Measurements from ENCODE around the gene FNTB. TPM values are rescaled to one million over a fixed set of nuclear protein-coding genes. Genes with fewer than 3 reads are reported as not detected.

Gene FNTB
- 15.3 and 20.5 TPM in 2 replicates for total RNA-seq

GRCh38 chr14:64986648-64987437, at the start of gene FNTB:
Gene FNTB (plus strand): TSS chr14:64986895. CDS start chr14:64986954, 59 bp downstream.

GRCh38 chr14:64942531-64943111, 44.1 kb upstream of the FNTB start, which contains the start of gene GPX2:
Gene GPX2 (minus strand): TSS chr14:64942745. CDS start chr14:64942726, 19 bp downstream.

GRCh38 chr14:64971943-64972791, 14.5 kb upstream of the FNTB start, which contains the start of gene RAB15:
Gene RAB15 (minus strand): TSS chr14:64972336. CDS start chr14:64972076, 260 bp downstream.

GRCh38 chr14:65102441-65103149, 115.9 kb downstream of the FNTB start, which contains the start of gene MAX:
Gene MAX (minus strand): TSS chr14:65102517. CDS start chr14:65102339, 178 bp downstream.

Other genes with a start within 250 kb of the FNTB start
- 0.13 TPM in 1 of 2 replicates, not detected in the other for gene SPTB, start 107.0 kb upstream of the FNTB start, total RNA-seq
- 39.0 and 54.7 TPM in 2 replicates for gene CHURC1, start 72.4 kb upstream of the FNTB start, total RNA-seq
- gene GPX2, start 44.1 kb upstream of the FNTB start, total RNA-seq: not detected in 2 replicates
- 3.8 and 5.2 TPM in 2 replicates for gene RAB15, start 14.6 kb upstream of the FNTB start, total RNA-seq
- gene MAX, start 115.6 kb downstream of the FNTB start, total RNA-seq: 41.4 and 46.4 TPM in 2 replicates

Measured in smooth muscle cell of the pulmonary artery (primary cell).